GM21367 (cell line): ENCODE measurements around the gene PYDC1.
"Not testable (repeated sequence)": the region's sequence is repeated elsewhere in the genome, so short reads cannot be mapped to it uniquely, and the experiment has no call there.

ENCODE experiments used
- ATAC-seq: cut with Tn5 transposase; IDR thresholded peaks from one replicate; pipeline ENCODE4 v1.9.1; 2021; ENCODE audit not compliant: unreplicated experiment

Gene PYDC1

GRCh38 chr16:31216422-31217135, at the start of gene PYDC1:
Gene PYDC1 (minus strand): TSS chr16:31217135. CDS start chr16:31217028, 107 bp downstream.
- ATAC-seq, result no peak

- ATAC-seq, result peak; percentile 50
Observed at GRCh38 chr16:31265329-31266245, 48.7 kb upstream of the PYDC1 start.

- ATAC-seq, result no peak
Observed at GRCh38 chr16:31262084-31262483, 45.1 kb upstream of the PYDC1 start.

GRCh38 chr16:31260136-31260931, 43.4 kb upstream of the PYDC1 start:
- ATAC-seq, result no peak

- ATAC-seq, result no peak
Observed at GRCh38 chr16:31258366-31258765, 41.4 kb upstream of the PYDC1 start.

- ATAC-seq, result no peak
Observed at GRCh38 chr16:31256466-31256865, 39.5 kb upstream of the PYDC1 start.

- no peak for ATAC-seq
Observed at GRCh38 chr16:31253642-31254045, 36.7 kb upstream of the PYDC1 start.

- no peak for ATAC-seq
Observed at GRCh38 chr16:31251435-31251834, 34.5 kb upstream of the PYDC1 start.

- no peak for ATAC-seq
Observed at GRCh38 chr16:31250782-31251384, 33.9 kb upstream of the PYDC1 start.

GRCh38 chr16:31248344-31248743, 31.4 kb upstream of the PYDC1 start:
- no peak for ATAC-seq

GRCh38 chr16:31246296-31246695, 29.4 kb upstream of the PYDC1 start:
- ATAC-seq, result no peak

- ATAC-seq, result not testable (repeated sequence)
Observed at GRCh38 chr16:31245598-31245997, 28.7 kb upstream of the PYDC1 start.

- ATAC-seq, result no peak
Observed at GRCh38 chr16:31243734-31244670, 27.1 kb upstream of the PYDC1 start.

GRCh38 chr16:31242206-31242605, 25.3 kb upstream of the PYDC1 start:
- no peak for ATAC-seq

GRCh38 chr16:31238041-31238440, 21.1 kb upstream of the PYDC1 start:
- ATAC-seq, result no peak

GRCh38 chr16:31229501-31229900, 12.6 kb upstream of the PYDC1 start:
- no peak for ATAC-seq

GRCh38 chr16:31228206-31228605, 11.3 kb upstream of the PYDC1 start:
- ATAC-seq, result no peak

GRCh38 chr16:31225193-31225592, 8.3 kb upstream of the PYDC1 start:
- no peak for ATAC-seq

GRCh38 chr16:31224092-31224955, 7.4 kb upstream of the PYDC1 start:
- no peak for ATAC-seq
